DMS53 treated with DMSO at 0.1 percent for 48 hours (cell line): ENCODE results near the gene RAD23B.
A peak's percentile ranks its signal among the peaks of the same experiment; 100 is the strongest.

Experiments
- DNase-seq: peaks from one replicate; lab custom pipeline; 2025; ENCODE audit not compliant: unreplicated experiment; lab: John Stamatoyannopoulos, UW

The RAD23B gene

GRCh38 chr9:107334103-107334776, 51.2 kb downstream of the RAD23B start:
- DNase-seq: no peak

DNA sequence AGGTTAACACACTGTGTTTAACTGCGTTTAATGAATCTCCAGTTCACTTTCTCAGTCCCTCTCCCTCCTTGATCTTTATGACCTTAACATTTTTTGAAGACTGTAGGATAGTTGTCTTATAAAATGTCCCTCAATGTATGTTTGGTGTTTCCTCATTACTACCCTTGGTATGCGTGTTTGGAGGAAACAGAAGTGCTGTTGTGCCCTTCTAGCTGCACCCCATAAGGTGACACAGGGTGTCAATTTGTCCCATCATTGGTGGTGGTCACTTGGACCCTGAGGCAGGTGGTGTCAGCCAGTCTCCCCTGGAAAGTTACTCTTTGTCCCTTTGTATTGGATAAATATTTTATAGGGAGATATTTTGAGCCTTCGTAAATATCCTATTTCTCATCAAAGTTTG, 52.3 kb downstream of the RAD23B start:
- no peak for DNase-seq

GRCh38 chr9:107336718-107337360, 53.8 kb downstream of the RAD23B start:
- DNase-seq: no peak

DNA sequence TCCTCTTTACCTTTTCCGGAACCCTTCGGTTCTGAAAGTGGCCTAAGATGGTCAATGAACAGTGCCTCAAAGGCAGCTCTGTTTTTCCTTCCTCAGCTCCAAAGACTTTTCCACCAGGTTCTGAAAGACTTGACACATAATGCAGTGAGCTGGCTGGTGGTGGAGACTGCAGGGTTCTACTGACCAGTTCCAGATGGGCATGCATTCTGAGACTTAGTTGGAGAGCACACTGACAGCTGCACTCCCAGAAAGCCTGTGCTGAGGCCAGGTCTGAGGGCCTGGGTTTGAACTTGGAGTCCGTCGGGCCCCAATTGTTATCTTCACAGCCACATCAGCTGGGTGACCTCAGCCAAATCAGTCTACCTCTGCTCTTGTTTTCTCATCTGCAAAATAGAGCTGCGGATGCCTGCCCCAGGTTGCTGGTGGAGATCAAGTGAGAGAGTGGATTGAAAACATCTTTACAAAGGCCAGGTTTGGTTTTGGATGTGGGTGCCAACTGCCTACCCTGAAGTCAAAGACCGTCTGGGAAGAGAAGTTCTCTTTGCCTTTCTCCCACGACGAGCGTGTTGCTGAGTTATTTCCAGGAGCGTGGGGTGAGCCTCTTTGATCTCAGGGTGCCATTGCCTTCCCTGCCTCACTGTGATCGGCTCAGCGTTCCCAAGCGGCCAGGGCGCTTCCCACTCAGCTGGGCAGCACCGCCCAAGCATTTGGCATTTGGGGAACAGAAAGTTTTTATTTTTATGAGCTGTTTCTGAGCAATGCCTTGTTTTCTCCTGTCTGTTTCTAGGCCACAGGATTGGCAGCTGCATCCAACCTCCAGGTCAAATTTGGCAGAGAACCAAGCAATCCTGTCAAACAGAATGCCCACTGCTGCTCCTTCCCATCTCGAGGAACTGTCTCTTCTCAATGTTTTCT, 54.9 kb downstream of the RAD23B start:
- DNase-seq: no peak

GRCh38 chr9:107338911-107339659, 56.0 kb downstream of the RAD23B start:
- DNase-seq: no peak

DNA sequence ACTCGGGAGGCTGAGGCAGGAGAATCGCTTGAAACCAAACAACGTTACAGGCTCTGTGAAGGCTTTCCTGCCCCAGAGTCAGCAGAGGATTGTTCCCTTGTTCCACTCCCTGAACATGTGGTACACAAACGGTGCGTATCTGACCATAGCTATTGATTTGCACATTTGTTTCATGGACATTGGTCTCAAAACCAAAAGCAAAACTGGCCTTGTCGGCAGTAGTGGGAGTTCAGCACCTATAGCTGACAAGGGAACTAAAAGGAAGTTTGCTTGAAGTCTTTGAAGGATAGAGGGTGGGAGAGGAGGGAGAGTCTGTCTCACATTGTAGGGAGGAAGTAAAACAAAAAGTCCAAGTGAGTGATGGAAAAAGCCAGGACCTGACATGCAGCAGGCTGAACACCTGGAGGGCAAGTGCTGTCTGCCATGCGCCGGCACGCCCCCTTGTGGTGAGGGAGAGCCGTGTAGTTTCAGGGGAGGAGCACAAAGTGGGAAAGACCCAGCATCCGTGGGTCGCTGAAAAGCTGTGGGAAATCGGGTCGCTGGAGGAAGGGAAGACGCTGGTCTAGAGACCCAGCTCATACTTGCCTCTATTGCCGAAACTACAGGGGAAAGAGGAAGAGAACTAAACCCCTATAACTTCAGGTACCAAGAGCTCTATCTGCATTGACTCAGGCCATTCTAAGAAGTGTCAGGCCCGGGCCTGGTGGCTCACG, 58.0 kb downstream of the RAD23B start:
- peak; percentile 57 for DNase-seq

DNA sequence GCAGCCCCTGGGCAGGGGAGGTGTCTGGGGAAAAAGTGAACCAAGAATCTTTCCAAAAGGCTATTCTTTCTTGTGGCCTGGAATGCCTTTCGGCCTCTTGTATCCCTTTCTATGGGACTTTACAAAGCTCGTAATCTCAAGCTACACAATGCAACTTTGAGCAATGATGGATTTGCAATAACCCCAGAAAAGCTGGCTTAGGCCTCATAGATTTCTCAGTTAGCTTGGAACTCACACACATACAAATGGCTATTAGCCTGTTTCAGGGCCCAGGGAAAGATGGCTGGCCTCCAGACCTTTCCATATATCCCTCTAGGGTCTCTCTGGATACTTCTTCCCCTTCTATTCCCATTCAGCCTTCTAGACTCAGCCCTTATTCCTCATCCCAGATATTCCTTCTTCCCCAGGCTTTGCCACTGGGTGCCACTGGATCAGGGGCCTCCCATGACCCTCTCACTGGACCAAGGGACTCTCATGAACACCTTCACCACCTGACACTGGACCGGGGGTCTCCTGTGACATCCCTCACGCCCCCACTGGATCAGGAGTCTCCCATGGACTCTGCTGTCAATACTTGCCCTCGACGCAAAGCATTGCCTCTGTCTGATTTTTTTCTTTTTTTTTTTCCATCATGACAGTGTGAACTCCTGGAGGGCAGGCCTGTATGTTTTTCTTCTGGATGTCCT, 59.5 kb downstream of the RAD23B start:
- no peak for DNase-seq

DNA sequence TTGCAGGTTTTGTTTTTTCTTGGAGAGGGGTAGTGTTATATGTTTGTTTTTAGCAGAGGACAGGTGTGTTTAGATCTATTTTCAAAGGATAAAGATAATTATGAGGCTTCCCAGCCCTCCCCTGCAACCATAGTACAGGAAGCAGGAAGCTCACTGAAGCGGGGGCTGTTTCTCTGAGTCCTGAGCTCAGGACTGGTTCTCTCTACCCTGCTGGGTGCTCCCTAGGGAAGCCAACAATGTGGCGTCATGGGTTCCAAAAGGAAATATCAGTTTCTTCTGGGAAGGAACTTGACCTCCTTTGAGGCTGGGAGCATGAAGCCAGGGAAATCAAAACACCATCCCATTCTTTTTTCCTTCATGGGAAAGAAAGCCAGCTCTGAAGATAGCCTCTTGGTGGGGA, 62.2 kb downstream of the RAD23B start:
- peak; percentile 17 for DNase-seq

DNA sequence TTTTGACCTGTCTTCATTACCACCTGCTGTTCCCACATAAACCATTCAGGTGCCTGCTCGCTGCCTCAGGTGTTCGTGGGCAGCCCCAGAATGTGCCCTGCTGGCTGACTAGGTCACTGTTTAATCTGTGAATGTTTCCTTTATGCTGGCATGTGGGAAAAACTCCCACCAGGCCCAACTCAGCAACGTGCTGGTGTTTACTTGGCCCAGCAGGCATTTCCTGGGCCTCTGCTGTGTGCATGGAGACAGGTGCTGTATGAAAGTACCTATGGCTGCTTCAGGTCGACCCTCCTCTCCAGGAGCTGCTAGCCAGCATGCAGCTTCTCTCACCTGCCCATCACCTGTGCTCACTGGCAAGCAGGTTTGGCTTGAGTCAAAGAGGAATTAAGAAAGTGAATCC, 65.8 kb downstream of the RAD23B start:
- peak; percentile 15 for DNase-seq

- DNase-seq: no peak
Measured at GRCh38 chr9:107350443-107350842, 67.4 kb downstream of the RAD23B start.

DNA sequence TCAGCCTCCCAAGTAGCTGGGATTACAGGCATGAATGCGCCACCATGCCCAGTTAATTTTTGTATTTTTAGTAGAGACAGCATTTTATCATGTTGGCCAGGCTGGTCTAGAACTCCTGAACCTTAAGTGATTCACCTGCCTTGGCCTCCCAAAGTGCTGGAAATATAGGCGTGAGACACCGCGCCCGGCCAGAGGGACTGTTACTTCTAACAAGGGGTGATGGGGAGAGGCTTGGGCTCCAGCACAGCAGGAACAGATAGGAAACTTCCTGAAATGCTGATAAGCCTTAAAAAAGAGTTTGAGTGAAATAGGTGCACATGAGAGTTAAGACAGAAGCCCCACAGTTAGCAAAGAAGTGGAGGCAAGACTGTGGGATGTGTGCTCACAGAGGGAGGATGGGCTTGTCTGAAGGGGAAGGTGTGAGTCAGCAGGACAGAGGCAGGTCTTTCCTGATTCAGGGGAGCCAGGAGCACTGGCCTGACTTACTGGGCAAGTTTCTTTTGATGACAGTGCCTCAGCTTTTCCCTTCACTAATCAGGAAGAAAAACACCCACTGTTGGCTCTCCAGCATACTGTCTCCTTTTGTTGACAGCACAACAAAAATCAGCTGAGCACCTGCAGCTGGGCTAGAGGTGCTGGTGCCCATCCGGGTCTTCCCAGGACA, 68.4 kb downstream of the RAD23B start:
- no peak for DNase-seq

- no peak for DNase-seq
Measured at GRCh38 chr9:107355394-107355793, 72.3 kb downstream of the RAD23B start.

DNA sequence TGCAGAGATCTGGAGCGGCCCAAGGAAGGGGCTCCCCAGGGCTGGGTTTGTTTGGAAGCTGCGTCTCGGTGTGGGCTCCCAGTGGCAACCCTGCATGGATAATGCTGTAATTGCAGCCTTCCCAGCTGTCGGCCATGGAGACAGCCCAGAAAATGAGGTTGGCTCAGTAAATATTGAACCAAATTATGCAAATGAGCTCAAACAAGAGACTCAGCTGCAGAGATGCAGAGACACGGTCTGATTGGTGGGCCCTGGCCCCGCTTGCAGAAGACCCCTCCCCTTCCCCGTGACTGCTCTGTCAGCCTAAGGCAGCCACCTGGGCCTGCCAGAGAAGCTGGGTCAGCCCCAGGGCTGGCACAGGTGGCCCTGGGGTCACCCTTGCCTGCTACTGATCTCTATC, 75.9 kb downstream of the RAD23B start:
- no peak for DNase-seq

DNA sequence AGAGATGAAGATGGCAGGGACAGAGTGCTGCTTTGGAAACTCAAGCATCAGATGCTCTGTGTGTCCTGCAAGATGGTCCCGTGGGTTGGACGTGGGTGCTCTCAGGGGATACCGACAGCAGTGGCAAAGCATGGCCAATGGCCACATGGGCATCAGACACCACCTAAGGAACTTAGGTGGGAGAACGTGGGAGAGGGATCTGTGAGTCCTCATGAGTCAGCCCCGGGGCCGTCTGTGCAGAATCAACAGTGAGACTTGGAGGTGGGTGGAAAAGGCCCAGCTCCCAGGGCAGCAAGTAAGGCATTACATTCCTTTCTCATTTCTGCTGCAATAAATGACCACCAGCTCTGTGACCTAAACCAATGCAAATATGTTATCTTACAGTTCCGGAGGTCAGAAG, 77.0 kb downstream of the RAD23B start:
- no peak for DNase-seq

DNA sequence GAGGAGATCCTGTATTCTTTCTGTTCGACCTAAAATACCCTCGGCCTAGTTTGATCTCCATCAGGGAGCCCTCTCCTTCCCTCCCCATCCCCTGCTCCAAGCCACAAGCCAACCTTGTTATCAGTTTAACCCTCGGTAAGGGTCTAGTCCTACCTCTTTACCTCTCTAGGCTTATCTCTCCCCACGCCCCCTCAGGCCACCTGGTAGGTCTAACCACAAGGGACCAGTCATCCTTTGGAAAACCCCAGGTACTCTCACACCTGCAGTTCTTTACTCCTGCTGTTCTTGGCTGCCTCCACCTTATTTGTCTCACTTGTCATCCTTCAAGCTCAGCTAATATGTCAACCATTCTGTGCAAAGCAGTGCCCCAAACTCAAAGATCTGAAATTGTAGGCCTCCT, 78.7 kb downstream of the RAD23B start:
- no peak for DNase-seq

DNA sequence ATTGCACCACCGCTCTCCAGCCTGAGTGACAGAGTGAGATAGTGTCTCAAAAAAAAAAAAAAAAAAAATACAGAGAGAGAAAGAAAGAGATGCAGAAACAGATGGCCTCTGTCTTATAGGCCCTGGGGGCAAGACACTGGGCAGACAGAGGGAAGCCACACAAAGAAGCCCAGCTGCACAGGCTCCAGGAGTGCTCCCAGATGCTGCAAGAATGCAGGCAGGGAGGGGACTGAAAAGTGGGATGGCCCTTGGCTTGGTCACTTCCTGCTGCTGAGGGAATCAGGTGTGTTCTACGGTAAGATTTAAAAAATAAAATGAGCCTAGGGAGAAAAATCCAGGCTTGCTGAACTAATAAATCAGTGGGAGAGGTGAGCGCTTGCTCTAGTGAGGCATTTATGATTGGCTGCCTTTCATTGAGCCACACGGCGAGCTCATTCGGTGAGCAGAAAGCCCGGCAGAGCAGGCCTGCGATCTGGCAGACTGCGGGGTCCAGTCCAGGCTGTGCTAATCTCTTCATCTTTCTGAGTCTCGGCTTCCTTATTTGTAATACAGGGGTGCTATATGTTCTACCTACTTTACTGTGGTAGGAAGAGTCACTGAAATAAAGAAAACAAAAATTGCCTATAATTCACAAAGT, 80.6 kb downstream of the RAD23B start:
- DNase-seq: no peak

GRCh38 chr9:107367727-107368502, 84.8 kb downstream of the RAD23B start:
- DNase-seq: no peak

DNA sequence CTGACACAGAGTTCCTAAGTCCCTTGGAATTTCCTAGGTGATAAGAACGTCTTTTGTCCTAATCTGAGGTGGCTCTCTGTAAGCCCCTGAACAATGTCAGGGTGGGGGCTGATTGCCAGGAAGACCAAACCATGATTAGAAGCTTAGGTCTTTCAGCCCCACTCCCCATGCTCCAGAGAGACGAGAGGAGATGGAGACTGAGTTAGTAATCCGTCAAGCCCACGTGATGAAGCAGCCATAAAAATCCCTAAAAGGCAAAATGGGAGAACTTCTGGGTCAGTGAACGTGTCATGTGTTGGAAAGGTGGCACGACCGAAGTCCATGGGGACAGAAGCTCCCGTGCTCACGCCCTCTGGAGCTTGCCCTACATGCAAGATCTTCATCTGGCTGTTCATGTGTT, 85.6 kb downstream of the RAD23B start:
- DNase-seq: no peak
